ENCODE results near the gene ATP6V1F.

The ATP6V1F gene

GRCh38 chr7:128881458-128882125, 18.9 kb downstream of the ATP6V1F start:
- in situ Hi-C loops (cut with MboI; ENCODE audit: low sequenced_read_pairs) = no loop called here

GRCh38 chr7:128882134-128882533, 19.5 kb downstream of the ATP6V1F start:
- in situ Hi-C loops (cut with MboI; ENCODE audit: low sequenced_read_pairs) = no loop called here

- in situ Hi-C loops (cut with MboI; ENCODE audit: low sequenced_read_pairs) = no loop called here
Measured at GRCh38 chr7:128883622-128884448, 21.2 kb downstream of the ATP6V1F start.

- in situ Hi-C loops (cut with MboI; ENCODE audit: low sequenced_read_pairs) = no loop called here
Measured at GRCh38 chr7:128884561-128885369, 22.1 kb downstream of the ATP6V1F start.

GRCh38 chr7:128885370-128886187, 22.9 kb downstream of the ATP6V1F start:
- in situ Hi-C loops (cut with MboI; ENCODE audit: low sequenced_read_pairs) = no loop called here

GRCh38 chr7:128886391-128887168, 23.9 kb downstream of the ATP6V1F start:
- in situ Hi-C loops (cut with MboI; ENCODE audit: low sequenced_read_pairs) = no loop called here

- in situ Hi-C loops (cut with MboI; ENCODE audit: low sequenced_read_pairs) = no loop called here
Measured at GRCh38 chr7:128887169-128888038, 24.7 kb downstream of the ATP6V1F start.

GRCh38 chr7:128888039-128888755, 25.5 kb downstream of the ATP6V1F start:
- in situ Hi-C loops (cut with MboI; ENCODE audit: low sequenced_read_pairs) = no loop called here

GRCh38 chr7:128888756-128889095, 26.1 kb downstream of the ATP6V1F start:
- in situ Hi-C loops (cut with MboI; ENCODE audit: low sequenced_read_pairs) = no loop called here

GRCh38 chr7:128889121-128889520, 26.5 kb downstream of the ATP6V1F start:
- in situ Hi-C loops (cut with MboI; ENCODE audit: low sequenced_read_pairs) = no loop called here

GRCh38 chr7:128890306-128891109, 27.9 kb downstream of the ATP6V1F start:
- in situ Hi-C loops (cut with MboI; ENCODE audit: low sequenced_read_pairs) = no loop called here

- in situ Hi-C loops (cut with MboI; ENCODE audit: low sequenced_read_pairs) = no loop called here
Measured at GRCh38 chr7:128891110-128891941, 28.7 kb downstream of the ATP6V1F start.

GRCh38 chr7:128891942-128892269, 29.2 kb downstream of the ATP6V1F start:
- in situ Hi-C loops (cut with MboI; ENCODE audit: low sequenced_read_pairs) = no loop called here

- in situ Hi-C loops (cut with MboI; ENCODE audit: low sequenced_read_pairs) = no loop called here
Measured at GRCh38 chr7:128892521-128893250, 30.0 kb downstream of the ATP6V1F start.

- in situ Hi-C loops (cut with MboI; ENCODE audit: low sequenced_read_pairs) = no loop called here
Measured at GRCh38 chr7:128893251-128894100, 30.8 kb downstream of the ATP6V1F start.
